DND-41 (cell line): ENCODE data around the gene OPCML.

Source experiments
- ATAC-seq: fragments of 200-7000 bp; cut with Tn5 transposase; 3 replicates; pipeline ENCODE4 v1.9.1; 2021; ENCODE audit warnings: low read depth; ENCODE audit not compliant: insufficient read depth
- DNase-seq: peaks from one replicate; pipeline ENCODE4 v3.0.0-alpha.2; 2020
- H2AFZ ChIP-seq: 2 replicates; pipeline ENCODE4 v1.6.0; 2012; ENCODE audit warnings: low read depth, low read length
- H3K27ac ChIP-seq: 2 replicates; pipeline ENCODE4 v1.5.1; 2012; ENCODE audit warnings: low read length, inconsistent platforms
- H3K27me3 ChIP-seq: fragments of 200-600 bp; sonication (generic); 2 replicates; pipeline ENCODE4 v1.6.0; 2012; ENCODE audit warnings: low read length, mild to moderate bottlenecking, inconsistent platforms; ENCODE audit not compliant: insufficient read depth, poor library complexity
- H3K36me3 ChIP-seq: 2 replicates; pipeline ENCODE4 v1.5.1; 2012; ENCODE audit warnings: low read length, inconsistent platforms; ENCODE audit not compliant: insufficient read depth
- H3K4me1 ChIP-seq: 2 replicates; pipeline ENCODE4 v1.5.1; 2012; ENCODE audit warnings: mild to moderate bottlenecking, low read length; ENCODE audit not compliant: insufficient read depth
- H3K4me2 ChIP-seq: 2 replicates; pipeline ENCODE4 v1.6.0; 2012; ENCODE audit warnings: mild to moderate bottlenecking, moderate library complexity, low read length, inconsistent platforms; ENCODE audit not compliant: insufficient read depth
- H3K4me3 ChIP-seq, 2 experiments: fragments of 200-600 bp in 1 of 2; shearing (Covaris generic) in 1 of 2; 2 replicates each; pipeline ENCODE4 v1.5.1; 2012 to 2016; ENCODE audit warnings: inconsistent platforms in 2 of 2, low read length in 2 of 2, mild to moderate bottlenecking in 2 of 2, low read depth in 1 of 2, moderate library complexity in 1 of 2
- H3K79me2 ChIP-seq: 2 replicates; pipeline ENCODE4 v1.6.0; 2012; ENCODE audit warnings: low read length, inconsistent platforms; ENCODE audit not compliant: insufficient read depth
- H3K9ac ChIP-seq: 2 replicates; pipeline ENCODE4 v1.6.0; 2012; ENCODE audit warnings: low read depth, mild to moderate bottlenecking, inconsistent platforms, low read length, moderate library complexity
- H3K9me3 ChIP-seq: 2 replicates; pipeline ENCODE4 v1.5.1; 2012; ENCODE audit warnings: low read length, moderate library complexity, mild to moderate bottlenecking, inconsistent platforms; ENCODE audit not compliant: insufficient read depth, severe bottlenecking
- H4K20me1 ChIP-seq: 2 replicates; pipeline ENCODE4 v1.6.0; 2012; ENCODE audit warnings: low read length; ENCODE audit not compliant: insufficient read depth
- EZH2 ChIP-seq: IDR thresholded peaks from 3 replicates; pipeline ENCODE4 v1.6.1; 2012; ENCODE audit warnings: borderline replicate concordance, low read depth, mild to moderate bottlenecking, moderate library complexity, low read length, inconsistent platforms; ENCODE audit not compliant: severe bottlenecking
- TF ChIP-seq, protein P1 (sequence below): IDR thresholded peaks from 2 replicates; pipeline ENCODE4 v1.5.1; 2012; ENCODE audit warnings: borderline replicate concordance, low read length, moderate library complexity, mild to moderate bottlenecking; ENCODE audit not compliant: poor library complexity, severe bottlenecking; ENCODE audit errors: extremely low read depth

The OPCML gene

GRCh38 chr11:133515107-133515506, 17.2 kb downstream of the OPCML start:
- TF ChIP-seq, protein P1, sequence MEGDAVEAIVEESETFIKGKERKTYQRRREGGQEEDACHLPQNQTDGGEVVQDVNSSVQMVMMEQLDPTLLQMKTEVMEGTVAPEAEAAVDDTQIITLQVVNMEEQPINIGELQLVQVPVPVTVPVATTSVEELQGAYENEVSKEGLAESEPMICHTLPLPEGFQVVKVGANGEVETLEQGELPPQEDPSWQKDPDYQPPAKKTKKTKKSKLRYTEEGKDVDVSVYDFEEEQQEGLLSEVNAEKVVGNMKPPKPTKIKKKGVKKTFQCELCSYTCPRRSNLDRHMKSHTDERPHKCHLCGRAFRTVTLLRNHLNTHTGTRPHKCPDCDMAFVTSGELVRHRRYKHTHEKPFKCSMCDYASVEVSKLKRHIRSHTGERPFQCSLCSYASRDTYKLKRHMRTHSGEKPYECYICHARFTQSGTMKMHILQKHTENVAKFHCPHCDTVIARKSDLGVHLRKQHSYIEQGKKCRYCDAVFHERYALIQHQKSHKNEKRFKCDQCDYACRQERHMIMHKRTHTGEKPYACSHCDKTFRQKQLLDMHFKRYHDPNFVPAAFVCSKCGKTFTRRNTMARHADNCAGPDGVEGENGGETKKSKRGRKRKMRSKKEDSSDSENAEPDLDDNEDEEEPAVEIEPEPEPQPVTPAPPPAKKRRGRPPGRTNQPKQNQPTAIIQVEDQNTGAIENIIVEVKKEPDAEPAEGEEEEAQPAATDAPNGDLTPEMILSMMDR: no peak
- no peak for TF ChIP-seq EZH2
- no peaks in the 10 kb centered on the region for H4K20me1 ChIP-seq
- ATAC-seq (no peak), DNase-seq (no peak)
- H3K9me3 ChIP-seq: no peaks in the 10 kb centered on the region
- H3K27ac ChIP-seq: no peak overlapping the region
- no peak overlapping the region for H3K4me2 ChIP-seq
- H3K4me1 ChIP-seq: no peaks in the 10 kb centered on the region
- H3K79me2 ChIP-seq: no peaks in the 10 kb centered on the region
- no peak overlapping the region for H3K4me3 ChIP-seq
- H3K9ac ChIP-seq: no peak overlapping the region
- H3K27me3 ChIP-seq: peaks cover 15% of the 10 kb centered on the region
- no peaks in the 10 kb centered on the region for H3K36me3 ChIP-seq
- no peak overlapping the region for H2AFZ ChIP-seq

- no peaks in the 10 kb centered on the region; the same call in none of the 2 replicates for H4K20me1 ChIP-seq
- DNase-seq: no peak
- no peaks in the 10 kb centered on the region for H3K79me2 ChIP-seq
- H3K4me1 ChIP-seq: no peaks in the 10 kb centered on the region
- H3K9ac ChIP-seq: no peak overlapping the region
- no peak overlapping the region for H3K27ac ChIP-seq
- no peak overlapping the region for H2AFZ ChIP-seq
- H3K27me3 ChIP-seq: peaks cover 22% of the 10 kb centered on the region
- no peaks in the 10 kb centered on the region for H3K36me3 ChIP-seq
- no peak overlapping the region for H3K4me3 ChIP-seq
- TF ChIP-seq, protein P1: no peak
- no peak for TF ChIP-seq EZH2
- no peak for ATAC-seq
- no peak overlapping the region for H3K4me2 ChIP-seq
- no peaks in the 10 kb centered on the region for H3K9me3 ChIP-seq
These were observed 22.2 kb downstream of the OPCML start for GRCh38 chr11:133509924-133510697.

- H3K9me3 ChIP-seq: no peaks in the 10 kb centered on the region
- DNase-seq: no peak
- no peaks in the 10 kb centered on the region for H3K4me1 ChIP-seq
- ATAC-seq: no peak
- no peak overlapping the region for H2AFZ ChIP-seq
- no peak overlapping the region for H3K27ac ChIP-seq
- H3K4me2 ChIP-seq: no peak overlapping the region
- H3K79me2 ChIP-seq: no peaks in the 10 kb centered on the region
- no peak for TF ChIP-seq EZH2
- TF ChIP-seq, protein P1: no peak
- no peak overlapping the region for H3K9ac ChIP-seq
- no peaks in the 10 kb centered on the region; the same call in none of the 2 replicates for H4K20me1 ChIP-seq
- H3K36me3 ChIP-seq: no peaks in the 10 kb centered on the region
- H3K4me3 ChIP-seq: no peak overlapping the region
- H3K27me3 ChIP-seq: peaks cover 23% of the 10 kb centered on the region
These were observed 23.8 kb downstream of the OPCML start for GRCh38 chr11:133508468-133508867.
